Measurements from ENCODE around the gene SIRPB2.

The SIRPB2 gene

DNA sequence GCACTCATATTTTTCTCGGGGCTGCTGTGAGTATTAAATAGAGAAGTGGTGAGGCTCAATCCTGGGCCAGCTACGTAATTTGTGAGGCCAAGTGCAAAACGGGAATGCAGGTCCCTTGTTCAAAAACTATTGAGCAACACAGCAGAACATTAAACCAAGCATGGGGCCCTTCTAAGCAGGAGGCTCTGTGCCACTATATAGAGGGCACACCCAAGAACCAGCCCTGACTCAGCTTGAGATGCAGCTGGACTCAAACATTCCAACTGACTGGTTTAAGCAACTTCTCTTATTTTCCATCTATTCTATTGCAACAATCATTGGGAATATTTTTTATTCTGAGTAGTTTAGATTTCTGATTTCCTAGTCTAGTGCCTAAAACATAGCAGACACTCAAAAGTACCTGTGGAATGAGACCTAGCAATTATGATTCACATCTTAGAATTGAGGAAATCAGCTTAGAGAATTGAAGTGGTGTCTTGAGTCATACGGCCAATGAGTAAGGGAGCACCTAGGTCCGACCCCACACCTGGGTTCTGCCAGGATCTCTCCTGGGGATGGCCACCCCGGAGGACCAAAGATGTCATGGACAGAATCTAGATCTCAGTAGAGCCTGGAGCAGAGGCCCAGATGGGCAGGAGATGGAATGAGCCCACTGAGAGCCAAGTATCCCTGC lies 1.3 kb downstream of the SIRPB2 start:
- Histone ChIP-seq H3K9me3 (ENCODE audit: insufficient read depth, low read depth, low read length) (no peaks in the 10 kb centered on the region), H2AFZ (ENCODE audit: insufficient read depth, low read length, poor library complexity) (no peak overlapping the region), H3K4ac (ENCODE audit: low read depth, low read length) (no peak overlapping the region), H2BK120ac (ENCODE audit: insufficient read depth, low read length, poor library complexity) (no peak overlapping the region), H3K23ac (ENCODE audit: low read length) (no peak overlapping the region), H3K9ac (ENCODE audit: low read length) (no peak overlapping the region), H2BK5ac (ENCODE audit: low read depth, low read length, poor library complexity) (no peak overlapping the region), H3K4me3 (ENCODE audit: low read depth, low read length) (no peak overlapping the region), H3K27me3 (ENCODE audit: insufficient read depth, low read length) (no peaks in the 10 kb centered on the region), H4K91ac (ENCODE audit: low read depth, low read length) (no peak overlapping the region), H3K4me1 (ENCODE audit: control insufficient read depth in 1 of 2, insufficient read depth in 2 of 2, low read length in 2 of 2) (no peaks in the 10 kb centered on the region), H2BK12ac (ENCODE audit: low read length) (no peak overlapping the region), H3K79me1 (ENCODE audit: low read length) (no peaks in the 10 kb centered on the region), H4K12ac (ENCODE audit: low read depth, low read length) (no peak overlapping the region), H4K8ac (ENCODE audit: low read depth, low read length) (no peak overlapping the region), H3K27ac (ENCODE audit: low read depth, low read length) (no peak overlapping the region), H3K18ac (ENCODE audit: low read length) (no peak overlapping the region), H3K14ac (ENCODE audit: low read length) (no peak overlapping the region), H3K79me2 (ENCODE audit: control insufficient read depth, insufficient read depth, low read length, poor library complexity) (no peaks in the 10 kb centered on the region), H2AK5ac (ENCODE audit: low read length) (no peak overlapping the region), H3K4me2 (ENCODE audit: low read length) (no peak overlapping the region), H3K36me3 (ENCODE audit: control insufficient read depth in 1 of 2, insufficient read depth in 2 of 2, low read length in 2 of 2) (no peaks in the 10 kb centered on the region)
- WGBS (ENCODE audit: extremely low coverage, insufficient coverage, insufficient read length): no CpG with 5 or more reads among the region's 6 CpGs
- peak; percentile 60 to 84 for DNase-seq

DNA sequence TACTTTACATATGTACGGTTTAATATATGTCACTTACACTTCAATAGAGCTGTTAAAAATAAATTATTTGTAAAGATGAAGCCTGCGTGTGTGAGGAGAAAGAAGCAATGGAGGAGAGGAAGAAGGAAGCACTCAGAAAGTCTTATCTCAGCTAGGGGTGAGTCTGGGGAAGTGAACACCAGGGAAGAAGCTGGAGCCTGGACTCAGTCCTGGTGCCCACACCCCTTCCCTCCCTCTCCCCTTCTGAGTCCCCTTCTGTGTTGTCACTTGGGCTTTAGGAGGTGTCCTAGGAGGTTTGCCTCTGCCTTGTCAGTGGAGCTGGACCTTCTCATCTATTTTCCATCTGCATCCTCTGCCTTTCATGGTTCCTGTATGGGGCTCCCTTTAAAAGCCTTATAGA lies 1.9 kb downstream of the SIRPB2 start:
- Histone ChIP-seq H2BK5ac (ENCODE audit: low read depth, low read length, poor library complexity) (no peak overlapping the region), H3K4me1 (ENCODE audit: control insufficient read depth in 1 of 2, insufficient read depth in 2 of 2, low read length in 2 of 2) (no peaks in the 10 kb centered on the region), H3K9me3 (ENCODE audit: insufficient read depth, low read depth, low read length) (no peaks in the 10 kb centered on the region), H3K4me2 (ENCODE audit: low read length) (no peak overlapping the region), H3K9ac (ENCODE audit: low read length) (no peak overlapping the region), H4K91ac (ENCODE audit: low read depth, low read length) (no peak overlapping the region), H2AFZ (ENCODE audit: insufficient read depth, low read length, poor library complexity) (no peak overlapping the region), H3K14ac (ENCODE audit: low read length) (no peak overlapping the region), H3K27ac (ENCODE audit: low read depth, low read length) (no peak overlapping the region), H2BK120ac (ENCODE audit: insufficient read depth, low read length, poor library complexity) (no peak overlapping the region), H3K79me2 (ENCODE audit: control insufficient read depth, insufficient read depth, low read length, poor library complexity) (no peaks in the 10 kb centered on the region), H3K27me3 (ENCODE audit: insufficient read depth, low read length) (no peaks in the 10 kb centered on the region), H3K4ac (ENCODE audit: low read depth, low read length) (no peak overlapping the region), H4K8ac (ENCODE audit: low read depth, low read length) (no peak overlapping the region), H2BK12ac (ENCODE audit: low read length) (no peak overlapping the region), H3K4me3 (ENCODE audit: low read depth, low read length) (no peak overlapping the region), H4K12ac (ENCODE audit: low read depth, low read length) (no peak overlapping the region), H2AK5ac (ENCODE audit: low read length) (no peak overlapping the region), H3K18ac (ENCODE audit: low read length) (no peak overlapping the region), H3K79me1 (ENCODE audit: low read length) (no peaks in the 10 kb centered on the region), H3K23ac (ENCODE audit: low read length) (no peak overlapping the region), H3K36me3 (ENCODE audit: control insufficient read depth in 1 of 2, insufficient read depth in 2 of 2, low read length in 2 of 2) (no peaks in the 10 kb centered on the region)
- no CpG with 5 or more reads among the region's 2 CpGs for WGBS (ENCODE audit: extremely low coverage, insufficient coverage, insufficient read length)
- no peak for DNase-seq

- no peak overlapping the region for H3K14ac ChIP-seq (ENCODE audit: low read length)
- no peak overlapping the region for H3K23ac ChIP-seq (ENCODE audit: low read length)
- H3K18ac ChIP-seq (ENCODE audit: low read length): no peak overlapping the region
- H3K4me1 ChIP-seq (ENCODE audit: control insufficient read depth in 1 of 2, insufficient read depth in 2 of 2, low read length in 2 of 2): no peaks in the 10 kb centered on the region
- WGBS (ENCODE audit: extremely low coverage, insufficient coverage, insufficient read length): no CpG with 5 or more reads among the region's 2 CpGs
- no peak overlapping the region for H4K12ac ChIP-seq (ENCODE audit: low read depth, low read length)
- no peak overlapping the region for H3K9ac ChIP-seq (ENCODE audit: low read length)
- no peaks in the 10 kb centered on the region for H3K79me2 ChIP-seq (ENCODE audit: control insufficient read depth, insufficient read depth, low read length, poor library complexity)
- no peak overlapping the region for H2BK12ac ChIP-seq (ENCODE audit: low read length)
- DNase-seq: peak in 1 of 2 donors; percentile 90
- no peak overlapping the region for H3K4me2 ChIP-seq (ENCODE audit: low read length)
- no peaks in the 10 kb centered on the region for H3K36me3 ChIP-seq (ENCODE audit: control insufficient read depth in 1 of 2, insufficient read depth in 2 of 2, low read length in 2 of 2)
- no peak overlapping the region for H3K27ac ChIP-seq (ENCODE audit: low read depth, low read length)
- no peaks in the 10 kb centered on the region for H3K9me3 ChIP-seq (ENCODE audit: insufficient read depth, low read depth, low read length)
- no peak overlapping the region for H4K8ac ChIP-seq (ENCODE audit: low read depth, low read length)
- H4K91ac ChIP-seq (ENCODE audit: low read depth, low read length): no peak overlapping the region
- no peak overlapping the region for H2BK5ac ChIP-seq (ENCODE audit: low read depth, low read length, poor library complexity)
- no peaks in the 10 kb centered on the region for H3K79me1 ChIP-seq (ENCODE audit: low read length)
- no peak overlapping the region for H2AK5ac ChIP-seq (ENCODE audit: low read length)
- no peak overlapping the region for H2AFZ ChIP-seq (ENCODE audit: insufficient read depth, low read length, poor library complexity)
- no peak overlapping the region for H3K4ac ChIP-seq (ENCODE audit: low read depth, low read length)
- H3K27me3 ChIP-seq (ENCODE audit: insufficient read depth, low read length): no peaks in the 10 kb centered on the region
- H2BK120ac ChIP-seq (ENCODE audit: insufficient read depth, low read length, poor library complexity): no peak overlapping the region
- no peak overlapping the region for H3K4me3 ChIP-seq (ENCODE audit: low read depth, low read length)
These were observed 4.7 kb downstream of the SIRPB2 start for GRCh38 chr20:1486566-1486965.

DNA sequence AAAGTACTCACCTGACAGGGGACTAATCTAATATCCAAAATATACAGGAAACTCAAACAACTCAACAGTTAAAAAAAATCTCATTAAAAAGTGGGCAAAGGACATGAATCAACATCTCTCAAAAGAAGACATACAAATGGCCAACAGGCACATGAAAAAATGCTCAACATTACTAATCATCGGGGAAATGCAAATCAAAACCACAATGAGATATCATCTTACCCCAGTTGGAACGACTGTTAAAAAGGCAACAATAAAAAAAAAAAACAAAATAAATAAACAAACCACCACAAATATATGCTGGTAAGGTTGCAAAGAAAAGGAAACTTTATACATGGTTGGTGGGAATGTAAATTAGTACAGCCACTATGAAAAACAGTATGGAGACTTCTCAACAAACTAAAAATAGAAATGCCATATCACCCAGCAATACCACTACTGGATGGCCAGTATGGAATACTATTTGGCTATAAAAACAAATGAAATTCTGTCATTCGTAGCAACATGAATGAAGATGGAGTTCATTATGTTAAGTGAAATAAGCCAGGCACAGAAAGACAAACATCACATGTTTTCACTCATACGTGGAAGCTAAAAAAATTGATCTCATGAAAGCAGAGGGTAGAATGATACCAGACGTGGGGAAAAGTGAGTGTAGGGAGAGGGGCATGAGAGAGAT lies 6.6 kb downstream of the SIRPB2 start:
- Histone ChIP-seq H3K18ac (ENCODE audit: low read length) (no peak overlapping the region), H3K4me1 (ENCODE audit: control insufficient read depth in 1 of 2, insufficient read depth in 2 of 2, low read length in 2 of 2) (no peaks in the 10 kb centered on the region), H2BK12ac (ENCODE audit: low read length) (no peak overlapping the region), H3K9ac (ENCODE audit: low read length) (no peak overlapping the region), H3K27ac (ENCODE audit: low read depth, low read length) (no peak overlapping the region), H4K8ac (ENCODE audit: low read depth, low read length) (no peak overlapping the region), H4K12ac (ENCODE audit: low read depth, low read length) (no peak overlapping the region), H3K23ac (ENCODE audit: low read length) (no peak overlapping the region), H3K27me3 (ENCODE audit: insufficient read depth, low read length) (no peaks in the 10 kb centered on the region), H3K36me3 (ENCODE audit: control insufficient read depth in 1 of 2, insufficient read depth in 2 of 2, low read length in 2 of 2) (no peaks in the 10 kb centered on the region), H3K4me2 (ENCODE audit: low read length) (no peak overlapping the region), H3K4me3 (ENCODE audit: low read depth, low read length) (no peak overlapping the region), H2BK5ac (ENCODE audit: low read depth, low read length, poor library complexity) (no peak overlapping the region), H3K79me2 (ENCODE audit: control insufficient read depth, insufficient read depth, low read length, poor library complexity) (no peaks in the 10 kb centered on the region), H2AFZ (ENCODE audit: insufficient read depth, low read length, poor library complexity) (no peak overlapping the region), H2BK120ac (ENCODE audit: insufficient read depth, low read length, poor library complexity) (no peak overlapping the region), H3K9me3 (ENCODE audit: insufficient read depth, low read depth, low read length) (no peaks in the 10 kb centered on the region), H3K4ac (ENCODE audit: low read depth, low read length) (no peak overlapping the region), H2AK5ac (ENCODE audit: low read length) (no peak overlapping the region), H3K14ac (ENCODE audit: low read length) (no peak overlapping the region), H4K91ac (ENCODE audit: low read depth, low read length) (no peak overlapping the region), H3K79me1 (ENCODE audit: low read length) (peaks cover 2% of the 10 kb centered on the region)
- WGBS (ENCODE audit: extremely low coverage, insufficient coverage, insufficient read length): no CpG with 5 or more reads among the region's 5 CpGs
- DNase-seq: no peak
